ENCODE data around the gene PPP1R16B.

- no peak for TF ChIP-seq CTCF (IDR thresholded peaks at IDR 0.05)
- TF ChIP-seq POLR2A (IDR thresholded peaks at IDR 0.05) = no peak
These were observed 159.8 kb downstream of the PPP1R16B start for GRCh38 chr20:38965264-38965663.
